Chondrocyte (in vitro differentiated cells): ENCODE results near the gene ULK4. TPM values are rescaled to one million over a fixed set of nuclear protein-coding genes. Genes with fewer than 3 reads are reported as not detected.

ENCODE experiments used
- DNase-seq: peaks from one replicate; pipeline ENCODE4 v3.0.0; 2021; ENCODE audit warnings: mixed read lengths, low spot score
- H3K27ac Mint-ChIP-seq: one replicate; pipeline ENCODE4 v1.8.0; 2021; ENCODE audit warnings: mild to moderate bottlenecking, moderate library complexity, mixed read lengths; ENCODE audit not compliant: unreplicated experiment
- H3K27me3 Mint-ChIP-seq: 2 replicates; pipeline ENCODE4 v1.8.0; 2021; ENCODE audit warnings: low read depth, mixed read lengths
- H3K36me3 Mint-ChIP-seq: 2 replicates; pipeline ENCODE4 v1.8.0; 2021; ENCODE audit warnings: low read depth, mixed read lengths
- H3K4me1 Mint-ChIP-seq: 2 replicates; pipeline ENCODE4 v1.8.0; 2021; ENCODE audit warnings: low read depth, mild to moderate bottlenecking, mixed read lengths
- H3K4me3 Mint-ChIP-seq: one replicate; pipeline ENCODE4 v1.8.0; 2021; ENCODE audit warnings: mild to moderate bottlenecking, moderate library complexity, mixed read lengths; ENCODE audit not compliant: unreplicated experiment
- H3K9me3 Mint-ChIP-seq: 2 replicates; pipeline ENCODE4 v1.8.0; 2021; ENCODE audit warnings: low read depth, mixed read lengths
- CTCF ChIP-seq: fragments of 200-600 bp; sonication (generic); IDR thresholded peaks from 2 replicates; pipeline ENCODE4 v1.5.0; 2021; ENCODE audit warnings: antibody characterized with exemption, mild to moderate bottlenecking, moderate library complexity
- total RNA-seq: library from RNA; stranded (reverse); gene quantifications from 3 replicates; pipeline ENCODE4 v1.2.1, GENCODE V29; 2021

Gene ULK4
- total RNA-seq, 1 donor from 2014 or later, result 9.1 TPM

- no peak for TF ChIP-seq CTCF
- Mint-ChIP-seq H3K36me3 (no peaks in the 10 kb centered on the region), H3K9me3 (no peaks in the 10 kb centered on the region), H3K4me1 (peaks cover 17% of the 10 kb centered on the region), H3K27ac (no peak overlapping the region), H3K27me3 (no peaks in the 10 kb centered on the region), H3K4me3 (no peak overlapping the region)
- DNase-seq, result no peak
Observed at GRCh38 chr3:41324156-41324475, 637.8 kb downstream of the ULK4 start.

- H3K27ac Mint-ChIP-seq, result no peak overlapping the region
- H3K4me1 Mint-ChIP-seq, result peaks cover 12% of the 10 kb centered on the region
- DNase-seq, result no peak
- H3K9me3 Mint-ChIP-seq, result no peaks in the 10 kb centered on the region
- H3K4me3 Mint-ChIP-seq, result no peak overlapping the region
- H3K36me3 Mint-ChIP-seq, result no peaks in the 10 kb centered on the region
- H3K27me3 Mint-ChIP-seq, result no peaks in the 10 kb centered on the region
- no peak for TF ChIP-seq CTCF
Observed at GRCh38 chr3:41323467-41324155, 638.3 kb downstream of the ULK4 start.

- Mint-ChIP-seq H3K9me3 (no peaks in the 10 kb centered on the region), H3K27me3 (no peaks in the 10 kb centered on the region), H3K4me1 (peaks cover 3% of the 10 kb centered on the region), H3K27ac (no peak overlapping the region), H3K4me3 (no peak overlapping the region), H3K36me3 (no peaks in the 10 kb centered on the region)
- no peak for TF ChIP-seq CTCF
- DNase-seq, result no peak
Observed at GRCh38 chr3:41321642-41321980, 640.3 kb downstream of the ULK4 start.

GRCh38 chr3:41320953-41321641 is 640.8 kb downstream of the ULK4 start:
- peaks cover 3% of the 10 kb centered on the region for H3K4me1 Mint-ChIP-seq
- no peaks in the 10 kb centered on the region for H3K36me3 Mint-ChIP-seq
- no peaks in the 10 kb centered on the region for H3K9me3 Mint-ChIP-seq
- H3K27ac Mint-ChIP-seq, result no peak overlapping the region
- H3K27me3 Mint-ChIP-seq, result no peaks in the 10 kb centered on the region
- H3K4me3 Mint-ChIP-seq, result no peak overlapping the region
- no peak for DNase-seq
- no peak for TF ChIP-seq CTCF

GRCh38 chr3:41318520-41318919 is 643.4 kb downstream of the ULK4 start:
- H3K27ac Mint-ChIP-seq, result no peak overlapping the region
- no peaks in the 10 kb centered on the region for H3K36me3 Mint-ChIP-seq
- no peak for TF ChIP-seq CTCF
- peaks cover under 1% of the 10 kb centered on the region for H3K4me1 Mint-ChIP-seq
- H3K27me3 Mint-ChIP-seq, result no peaks in the 10 kb centered on the region
- no peak for DNase-seq
- H3K9me3 Mint-ChIP-seq, result no peaks in the 10 kb centered on the region
- H3K4me3 Mint-ChIP-seq, result no peak overlapping the region
